Measurements from ENCODE around the gene ATP2B3.

- TF ChIP-seq CTCF (IDR thresholded peaks at IDR 0.05), result no peak
- no peak for TF ChIP-seq POLR2A (IDR thresholded peaks at IDR 0.05)
Measured at GRCh38 chrX:153622661-153623309, 105.3 kb downstream of the ATP2B3 start.
